Hepatocyte (in vitro differentiated cells): ENCODE data around the gene RABGAP1L.

Experiments
- CTCF ChIP-seq: fragments of 200-600 bp; sonication (generic); IDR thresholded peaks from 2 replicates; pipeline ENCODE4 v1.5.1; 2016; ENCODE audit warnings: antibody characterized with exemption, mild to moderate bottlenecking; ENCODE audit not compliant: poor library complexity
- EZH2phosphoT487 ChIP-seq: fragments of 200-600 bp; sonication (generic); IDR thresholded peaks from one replicate; pipeline ENCODE4 v1.6.1; 2018; ENCODE audit warnings: antibody characterized with exemption, mild to moderate bottlenecking, low read depth, moderate library complexity; ENCODE audit not compliant: unreplicated experiment, severe bottlenecking

- no peak for TF ChIP-seq CTCF
- no peak for TF ChIP-seq EZH2phosphoT487
These were observed 602.7 kb downstream of the RABGAP1L start for GRCh38 chr1:174761901-174762585.
